Stimulated activated CD4-positive, alpha-beta T cell treated with anti-CD3 and anti-CD28 coated beads, Interleukin-15, amount 100 ng/mL, for 24 hours (primary cell): Measurements from ENCODE around the gene RBM19.

ENCODE experiments used
- DNase-seq: peaks from one replicate; pipeline ENCODE4 v3.0.0-alpha.2; 2020

RBM19 gene

GRCh38 chr12:113796852-113797534 is 169.1 kb downstream of the RBM19 start:
- DNase-seq, result no peak

DNA sequence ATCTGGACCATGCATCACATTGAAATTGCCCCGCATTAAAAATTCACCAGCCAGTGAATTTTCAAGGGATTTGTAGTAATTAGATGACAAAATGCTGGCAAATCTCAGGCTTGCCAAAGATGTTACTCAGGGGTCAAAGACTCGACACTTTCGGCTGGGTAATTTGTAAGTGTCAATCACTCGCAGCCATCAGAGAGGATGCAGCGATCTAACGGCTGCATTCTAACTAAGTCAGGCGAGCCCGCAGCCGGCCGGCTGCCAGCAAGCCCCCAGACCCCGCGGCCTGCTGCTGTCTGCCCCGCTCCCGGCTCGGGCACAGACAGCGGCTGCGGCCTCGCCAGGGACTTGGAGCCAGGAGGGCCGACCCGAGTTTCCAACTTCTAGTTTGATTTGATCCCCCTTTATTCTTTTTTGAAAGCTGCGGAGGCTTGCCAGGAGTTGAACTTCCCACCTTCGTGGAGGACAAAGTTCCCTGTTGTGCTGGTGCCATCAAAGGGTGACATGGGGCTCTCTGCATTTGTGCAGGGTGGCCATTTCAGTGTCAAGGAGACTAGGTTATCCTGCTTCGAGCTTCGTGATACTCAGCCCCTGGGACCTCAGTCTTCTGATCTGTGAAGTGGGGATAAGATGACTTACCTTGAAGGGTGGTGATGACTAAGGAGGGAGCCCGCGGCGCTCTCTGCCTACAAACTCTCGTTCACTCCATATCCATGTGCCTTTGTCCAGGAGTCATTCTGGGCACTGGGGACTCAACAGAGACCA is 169.9 kb downstream of the RBM19 start:
- DNase-seq, result no peak

DNA sequence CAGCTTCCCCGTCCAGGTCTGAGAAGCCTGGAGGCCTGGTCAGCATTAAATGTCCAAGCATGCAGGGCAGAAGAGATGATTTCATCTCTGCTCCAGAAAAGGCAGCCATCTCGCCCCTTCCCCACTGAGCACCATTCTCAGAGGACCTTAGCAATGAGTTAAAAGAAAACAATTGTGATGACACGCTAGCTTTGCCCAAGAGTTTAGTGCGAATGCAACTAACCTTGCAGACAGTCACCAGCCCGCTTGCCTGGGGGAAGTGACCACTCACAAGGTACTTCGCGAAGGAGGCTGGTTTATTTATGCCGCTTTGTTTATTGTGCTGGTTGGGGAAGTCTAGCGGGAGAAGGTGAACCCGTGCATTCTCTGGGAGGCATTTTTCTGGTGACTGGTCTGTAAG is 170.7 kb downstream of the RBM19 start:
- no peak for DNase-seq

DNA sequence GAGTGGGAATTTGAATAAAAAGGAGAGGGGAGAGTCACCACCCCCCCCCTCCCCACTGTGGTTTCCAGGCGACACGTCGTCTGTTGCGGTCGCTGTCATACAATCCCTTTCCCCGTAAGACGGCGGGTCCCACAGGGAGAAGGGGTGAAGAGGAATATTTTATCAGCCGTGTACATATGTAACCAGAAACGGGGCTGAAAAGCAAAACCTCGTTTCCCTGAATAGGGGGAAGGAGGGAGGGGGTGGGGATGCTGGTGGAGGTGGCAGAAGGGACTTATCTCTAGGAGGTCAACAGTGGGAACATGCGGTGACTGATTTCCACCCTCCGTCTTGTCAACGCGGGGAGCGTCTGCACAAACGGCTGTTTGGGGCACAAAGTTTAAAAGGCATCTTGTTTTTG is 171.4 kb downstream of the RBM19 start:
- DNase-seq, result no peak

DNA sequence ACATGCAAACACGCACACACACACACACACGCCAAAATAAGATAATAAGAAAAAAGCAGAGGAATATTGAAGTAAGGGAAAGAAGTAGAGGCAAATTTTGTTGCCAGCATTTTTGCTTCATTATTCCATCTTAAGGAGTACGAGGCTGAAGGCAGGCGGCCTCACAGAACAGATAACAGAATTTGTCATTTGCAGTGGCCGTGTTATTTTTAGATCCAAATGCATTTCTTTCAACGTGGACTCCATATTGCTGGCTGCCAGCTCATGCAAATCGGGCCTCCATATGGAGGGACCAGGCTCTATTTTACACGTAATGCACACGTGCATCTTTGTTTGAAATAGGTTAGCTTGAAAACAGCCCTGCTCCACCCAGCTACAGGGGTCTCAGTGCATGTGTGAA is 172.9 kb downstream of the RBM19 start:
- DNase-seq, result no peak

- no peak for DNase-seq
These were observed 173.7 kb downstream of the RBM19 start for GRCh38 chr12:113792450-113792849.

GRCh38 chr12:113788020-113788856 is 177.9 kb downstream of the RBM19 start:
- DNase-seq, result no peak

GRCh38 chr12:113786107-113786506 is 180.0 kb downstream of the RBM19 start:
- no peak for DNase-seq

GRCh38 chr12:113783811-113784210 is 182.3 kb downstream of the RBM19 start:
- no peak for DNase-seq

DNA sequence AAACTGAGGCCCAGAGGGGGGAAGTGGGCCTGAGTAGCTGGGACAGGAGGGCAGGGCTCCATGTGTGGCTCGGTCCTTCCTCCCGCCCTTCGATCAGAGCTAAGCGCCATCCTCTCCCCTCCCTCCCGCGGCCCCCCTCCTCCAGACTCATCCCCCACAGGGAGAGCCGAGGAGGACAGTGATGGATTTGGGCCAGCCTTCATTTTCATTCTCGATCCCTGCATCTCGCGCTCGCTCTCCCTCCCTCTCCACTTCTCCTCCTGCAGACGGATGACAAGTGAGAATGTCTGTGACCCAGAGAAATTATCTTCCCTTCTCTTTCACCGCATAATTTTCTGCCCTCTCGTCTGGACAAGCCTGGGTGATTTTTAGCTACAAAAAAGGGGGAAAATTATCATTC is 183.3 kb downstream of the RBM19 start:
- DNase-seq, result no peak

DNA sequence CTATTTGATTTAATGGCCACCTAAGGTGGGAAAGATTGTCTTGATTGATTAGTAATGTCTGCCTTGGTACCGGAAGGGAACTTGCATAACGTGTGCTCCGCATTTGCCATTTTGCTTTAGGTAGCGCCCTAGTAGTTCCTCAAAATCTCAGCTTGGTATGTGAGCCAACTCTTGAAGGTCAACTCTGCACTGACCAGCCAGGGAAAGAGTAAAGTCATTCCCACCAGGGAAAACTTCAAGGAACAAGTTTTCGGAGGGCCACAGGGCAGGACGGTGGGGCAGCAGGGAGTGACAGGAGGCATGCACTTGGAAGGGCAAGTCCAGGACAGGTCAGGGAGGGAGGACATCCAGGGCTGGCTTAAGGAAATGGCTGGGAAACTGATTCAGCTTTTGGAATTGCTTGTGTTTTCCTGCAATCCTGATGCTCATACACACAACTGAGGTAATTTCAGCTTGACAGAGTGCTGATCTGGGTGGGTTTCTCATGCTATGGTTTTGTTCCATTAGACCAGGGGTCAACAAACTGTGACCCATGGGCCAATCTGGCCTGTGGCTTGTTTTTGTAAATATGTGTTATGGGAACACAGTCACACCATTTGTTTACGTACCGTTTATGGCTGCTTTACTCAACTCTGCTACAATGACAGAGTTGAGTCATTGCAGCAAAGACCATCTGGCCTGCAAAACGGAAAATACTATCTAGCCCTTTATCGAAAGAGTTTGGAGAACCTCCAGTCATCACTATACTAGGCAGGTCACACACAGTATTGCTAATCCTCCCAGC is 184.5 kb downstream of the RBM19 start:
- no peak for DNase-seq

- DNase-seq, result no peak
These were observed 186.4 kb downstream of the RBM19 start for GRCh38 chr12:113779774-113780173.

- no peak for DNase-seq
These were observed 187.5 kb downstream of the RBM19 start for GRCh38 chr12:113778432-113779132.

DNA sequence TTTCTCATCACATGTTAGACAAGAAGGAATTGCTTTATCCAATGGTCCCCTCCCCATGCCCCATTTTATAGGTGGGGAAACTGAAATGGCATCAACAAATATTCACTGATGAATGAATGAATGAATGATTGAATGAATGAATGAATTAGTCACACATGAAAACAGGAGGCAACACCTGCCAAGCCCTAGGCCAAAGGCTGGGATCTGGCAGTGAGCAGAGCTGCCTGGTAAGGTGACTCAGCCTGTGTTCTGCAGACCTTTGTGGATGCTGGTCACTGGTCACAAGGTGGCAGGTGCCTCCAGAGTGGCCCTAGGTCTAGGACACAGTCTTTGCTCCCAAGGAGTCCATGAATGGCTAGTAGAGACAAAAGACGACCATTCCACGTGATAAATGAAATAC is 188.4 kb downstream of the RBM19 start:
- DNase-seq, result no peak

DNA sequence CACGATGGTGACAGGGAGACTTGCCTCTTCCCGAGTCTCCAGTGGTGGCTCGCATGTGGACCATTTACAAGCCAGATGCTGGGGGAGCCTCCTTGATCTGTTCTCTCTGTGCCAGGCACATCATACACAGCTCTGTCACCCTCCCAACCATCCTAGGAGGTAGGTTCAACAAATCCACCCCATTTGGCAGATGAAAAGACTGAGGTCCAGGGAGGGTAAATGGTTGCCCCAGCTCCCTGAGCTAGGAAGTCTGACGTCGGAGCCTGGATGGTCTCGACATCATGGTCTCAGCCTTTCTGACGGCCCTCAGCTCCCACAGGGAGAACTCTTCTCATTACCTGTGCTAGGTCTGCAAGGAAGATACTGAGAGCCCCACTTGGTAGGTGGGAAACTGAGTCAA is 189.6 kb downstream of the RBM19 start:
- no peak for DNase-seq

DNA sequence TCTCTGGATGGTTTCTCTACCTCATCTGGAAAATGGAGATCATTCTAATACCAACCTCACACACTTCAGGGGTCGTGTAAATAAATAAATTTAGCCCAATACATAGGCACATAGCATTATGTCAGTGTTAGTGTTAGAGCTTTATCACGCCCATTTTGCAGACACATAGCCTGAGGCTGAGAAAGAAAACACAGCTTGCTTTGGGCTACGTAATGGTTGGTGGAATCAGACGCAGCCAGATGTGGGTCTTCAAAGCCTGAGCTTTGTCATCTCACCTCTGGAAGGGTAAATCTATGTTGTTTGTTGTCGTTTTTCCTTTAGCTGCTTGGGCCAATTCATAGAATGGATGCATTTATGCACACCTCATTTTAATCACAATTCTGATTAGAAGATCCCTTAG is 191.6 kb downstream of the RBM19 start:
- DNase-seq, result no peak

- no peak for DNase-seq
These were observed 193.6 kb downstream of the RBM19 start for GRCh38 chr12:113772505-113773030.

- no peak for DNase-seq
These were observed 195.7 kb downstream of the RBM19 start for GRCh38 chr12:113770389-113770865.

DNA sequence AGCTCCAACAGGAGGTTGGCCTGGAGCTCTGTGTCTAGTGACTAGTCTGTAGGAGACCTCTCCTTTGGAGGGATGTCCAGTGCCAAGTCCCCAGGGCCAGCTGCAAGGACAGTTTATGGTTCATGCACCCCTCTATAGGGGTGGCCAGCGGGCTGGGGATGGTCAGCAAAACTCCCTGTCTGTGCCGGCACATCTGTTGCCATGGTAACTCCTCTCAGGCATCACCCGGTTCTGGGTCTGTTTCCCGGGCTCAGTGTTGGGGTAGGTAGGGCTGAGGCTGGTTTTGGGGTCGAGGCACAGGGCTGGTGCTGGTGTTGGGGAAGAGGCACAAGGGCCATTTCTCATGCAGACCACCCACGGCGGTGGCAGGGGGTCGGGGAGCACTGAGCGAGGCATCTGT is 196.8 kb downstream of the RBM19 start:
- DNase-seq, result no peak

GRCh38 chr12:113768850-113769249 is 197.3 kb downstream of the RBM19 start:
- no peak for DNase-seq
